GM18867 (cell line): Measurements from ENCODE around the gene PEX3.
"Not testable (repeated sequence)": the region's sequence is repeated elsewhere in the genome, so short reads cannot be mapped to it uniquely, and the experiment has no call there.

ENCODE experiments used
- ATAC-seq: cut with Tn5 transposase; IDR thresholded peaks from one replicate; pipeline ENCODE4 v1.9.1; 2021; ENCODE audit warnings: mild to moderate bottlenecking, moderate library complexity; ENCODE audit not compliant: unreplicated experiment

The PEX3 gene

GRCh38 chr6:143505537-143505936 is 54.9 kb downstream of the PEX3 start:
- ATAC-seq = peak; percentile 35

- no peak for ATAC-seq
Measured at GRCh38 chr6:143506199-143506598, 55.6 kb downstream of the PEX3 start.

GRCh38 chr6:143506620-143507019 is 56.0 kb downstream of the PEX3 start:
- ATAC-seq = no peak

GRCh38 chr6:143507358-143508145 is 56.9 kb downstream of the PEX3 start:
- peak; percentile 56 for ATAC-seq

- ATAC-seq = not testable (repeated sequence)
Measured at GRCh38 chr6:143510326-143510725, 59.7 kb downstream of the PEX3 start.

GRCh38 chr6:143510991-143511891 is 60.6 kb downstream of the PEX3 start, which contains the start of gene FUCA2:
TSS of gene FUCA2 (minus strand) at chr6:143511720. CDS start at chr6:143511634, 86 bp downstream.
- peak; percentile 63 for ATAC-seq

- peak; percentile 28 for ATAC-seq
Measured at GRCh38 chr6:143513410-143513809, 62.8 kb downstream of the PEX3 start.

GRCh38 chr6:143515061-143515760 is 64.6 kb downstream of the PEX3 start:
- no peak for ATAC-seq

GRCh38 chr6:143515766-143516355 is 65.3 kb downstream of the PEX3 start:
- no peak for ATAC-seq

- no peak for ATAC-seq
Measured at GRCh38 chr6:143516690-143517446, 66.3 kb downstream of the PEX3 start.

GRCh38 chr6:143517447-143517773 is 66.8 kb downstream of the PEX3 start:
- no peak for ATAC-seq

- ATAC-seq = no peak
Measured at GRCh38 chr6:143522039-143522600, 71.5 kb downstream of the PEX3 start.

- ATAC-seq = no peak
Measured at GRCh38 chr6:143525356-143525755, 74.8 kb downstream of the PEX3 start.

GRCh38 chr6:143527677-143528076 is 77.1 kb downstream of the PEX3 start:
- no peak for ATAC-seq

GRCh38 chr6:143528164-143528811 is 77.7 kb downstream of the PEX3 start:
- ATAC-seq = peak; percentile 74

- no peak for ATAC-seq
Measured at GRCh38 chr6:143529095-143529494, 78.5 kb downstream of the PEX3 start.

GRCh38 chr6:143531720-143532499 is 81.3 kb downstream of the PEX3 start:
- ATAC-seq = no peak

- ATAC-seq = no peak
Measured at GRCh38 chr6:143535189-143535614, 84.6 kb downstream of the PEX3 start.
